ENCODE results near the gene TMEM86A. TPM values are rescaled to one million over a fixed set of nuclear protein-coding genes. Genes with fewer than 3 reads are reported as not detected.

Gene TMEM86A
- total and polyA plus RNA-seq, 4 donors, result 4.9 to 6.6 (median 6.0) TPM

- DNase-seq (ENCODE audit: low read depth in 4 of 6, low spot score in 6 of 6), result no peak
- Histone ChIP-seq H3K27me3 (ENCODE audit: control insufficient read depth, insufficient read depth, low read length) (no peaks in the 10 kb centered on the region), H3K36me3 (ENCODE audit: control insufficient read depth, insufficient read depth, low read length) (peaks cover 25% of the 10 kb centered on the region), H3K4me3 (ENCODE audit: low read depth, low read length) (no peak overlapping the region), H3K9me3 (ENCODE audit: control insufficient read depth, insufficient read depth, low read length) (no peaks in the 10 kb centered on the region), H3K4me1 (ENCODE audit: control insufficient read depth, insufficient read depth, low read length) (peaks cover 5% of the 10 kb centered on the region), H3K27ac (ENCODE audit: low read depth, low read length) (no peak overlapping the region)
- WGBS (ENCODE audit: insufficient coverage), result 69% methylated on average over 2 of the region's 2 CpGs
These were observed 32.9 kb downstream of the TMEM86A start for GRCh38 chr11:18731441-18731840.

DNA sequence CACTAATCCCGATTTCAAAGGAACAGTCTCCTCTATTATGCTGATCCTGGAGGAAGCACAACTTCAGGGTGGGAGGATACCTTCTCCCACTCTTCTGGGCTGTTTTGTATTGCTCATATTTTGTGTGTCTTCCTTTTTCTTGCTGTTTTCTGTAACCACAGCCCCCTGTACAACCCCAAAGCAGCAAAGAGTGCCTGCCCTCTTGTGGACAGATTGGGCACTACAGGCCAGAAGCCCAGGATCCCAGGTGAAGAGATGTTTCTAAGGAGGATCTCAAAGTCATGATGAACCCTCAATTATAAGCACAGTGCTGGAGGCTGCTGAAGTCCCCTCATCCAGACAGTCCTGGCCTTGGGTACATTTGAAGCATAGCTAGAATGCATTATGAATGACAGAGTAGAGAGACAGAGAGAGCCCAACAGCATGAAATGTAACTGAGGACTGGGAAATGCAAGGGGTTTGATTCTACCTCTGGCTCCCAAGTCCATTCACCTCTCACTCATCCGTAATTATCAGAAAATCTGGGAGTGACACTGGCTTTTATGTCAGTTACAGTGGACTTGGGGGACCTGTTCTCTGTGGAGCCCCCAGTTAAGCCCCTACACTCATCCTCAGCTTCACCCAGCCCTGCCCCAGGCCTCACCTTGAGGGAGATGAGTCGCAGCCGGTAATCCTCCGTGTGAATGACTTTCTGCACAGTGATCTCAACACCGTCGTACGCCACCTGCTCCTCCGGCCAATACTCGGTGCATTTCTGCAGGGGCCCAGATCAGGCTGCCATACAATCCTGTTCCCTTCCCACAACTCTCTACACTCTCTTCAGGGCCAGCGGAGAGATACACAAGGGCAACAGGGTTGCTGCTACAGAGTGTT lies 33.6 kb downstream of the TMEM86A start:
- no peaks in the 10 kb centered on the region for H3K9me3 ChIP-seq (ENCODE audit: control insufficient read depth, insufficient read depth, low read length)
- H3K4me1 ChIP-seq (ENCODE audit: control insufficient read depth, insufficient read depth, low read length), result peaks cover 5% of the 10 kb centered on the region
- peak in 4 of 6 donors; percentile 51 to 91 (median 76) for DNase-seq (ENCODE audit: low read depth in 4 of 6, low spot score in 6 of 6)
- H3K27ac ChIP-seq (ENCODE audit: low read depth, low read length), result no peak overlapping the region
- H3K4me3 ChIP-seq (ENCODE audit: low read depth, low read length), result no peak overlapping the region
- no peaks in the 10 kb centered on the region for H3K27me3 ChIP-seq (ENCODE audit: control insufficient read depth, insufficient read depth, low read length)
- 91% methylated on average over 9 of the region's 11 CpGs for WGBS (ENCODE audit: insufficient coverage)
- H3K36me3 ChIP-seq (ENCODE audit: control insufficient read depth, insufficient read depth, low read length), result peaks cover 29% of the 10 kb centered on the region

DNA sequence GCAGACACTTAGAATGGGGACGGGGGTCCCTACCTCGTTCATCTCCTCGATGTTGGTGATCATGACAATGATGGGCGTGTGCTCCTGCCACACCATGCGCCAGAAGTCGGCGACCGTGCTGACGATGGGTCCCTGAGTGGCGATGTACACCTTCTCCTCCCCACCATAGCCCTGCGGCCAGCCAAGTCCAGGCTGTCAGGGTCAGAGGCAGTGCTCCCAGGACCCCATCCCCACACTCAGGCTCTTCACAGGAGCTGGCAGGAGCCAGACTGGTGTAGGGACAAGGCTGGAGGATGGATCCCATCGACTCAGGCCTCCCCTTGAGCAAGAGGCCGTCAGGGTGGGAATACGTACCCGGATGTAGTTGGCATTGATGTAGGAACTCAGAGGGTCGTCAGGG lies 34.6 kb downstream of the TMEM86A start:
- no peak overlapping the region for H3K4me3 ChIP-seq (ENCODE audit: low read depth, low read length)
- WGBS (ENCODE audit: insufficient coverage), result 91% methylated on average over 14 of the region's 16 CpGs

GRCh38 chr11:18736590-18737148 lies 38.1 kb downstream of the TMEM86A start:
- no peaks in the 10 kb centered on the region for H3K4me1 ChIP-seq (ENCODE audit: control insufficient read depth, insufficient read depth, low read length)
- DNase-seq (ENCODE audit: low read depth in 4 of 6, low spot score in 6 of 6), result no peak
- WGBS (ENCODE audit: insufficient coverage), result 70% methylated on average over 5 of the region's 10 CpGs
- no peak overlapping the region for H3K4me3 ChIP-seq (ENCODE audit: low read depth, low read length)
- no peaks in the 10 kb centered on the region for H3K27me3 ChIP-seq (ENCODE audit: control insufficient read depth, insufficient read depth, low read length)
- peaks cover 34% of the 10 kb centered on the region for H3K36me3 ChIP-seq (ENCODE audit: control insufficient read depth, insufficient read depth, low read length)
- H3K27ac ChIP-seq (ENCODE audit: low read depth, low read length), result no peak overlapping the region
- no peaks in the 10 kb centered on the region for H3K9me3 ChIP-seq (ENCODE audit: control insufficient read depth, insufficient read depth, low read length)

More for the DNA sequence above, 34.6 kb downstream of the TMEM86A start:
- Histone ChIP-seq H3K27ac (ENCODE audit: low read depth, low read length) (no peak overlapping the region), H3K9me3 (ENCODE audit: control insufficient read depth, insufficient read depth, low read length) (no peaks in the 10 kb centered on the region), H3K27me3 (ENCODE audit: control insufficient read depth, insufficient read depth, low read length) (no peaks in the 10 kb centered on the region), H3K36me3 (ENCODE audit: control insufficient read depth, insufficient read depth, low read length) (peaks cover 34% of the 10 kb centered on the region), H3K4me1 (ENCODE audit: control insufficient read depth, insufficient read depth, low read length) (no peaks in the 10 kb centered on the region)
- DNase-seq (ENCODE audit: low read depth in 4 of 6, low spot score in 6 of 6), result no peak

DNA sequence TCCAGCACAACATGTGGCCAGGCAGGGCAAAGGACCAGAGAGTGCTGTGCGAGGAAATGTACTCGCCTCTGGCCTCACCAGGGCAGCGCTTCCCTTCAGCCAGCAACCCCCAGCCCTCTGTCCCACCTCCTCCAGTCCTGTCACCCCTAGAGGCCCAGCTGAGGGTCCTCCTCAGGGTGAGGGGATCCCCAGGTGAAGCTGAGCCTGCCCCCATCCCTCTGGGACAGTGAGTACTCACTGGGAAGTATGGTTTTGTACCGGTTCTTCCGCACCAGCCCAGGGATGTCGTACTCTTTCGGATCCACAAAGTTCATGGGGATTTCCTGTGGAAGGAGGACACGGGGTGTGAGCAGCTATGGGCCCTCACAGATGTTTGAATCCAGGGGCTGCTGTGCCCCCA lies 39.1 kb downstream of the TMEM86A start:
- H3K27ac ChIP-seq (ENCODE audit: low read depth, low read length), result no peak overlapping the region
- no peaks in the 10 kb centered on the region for H3K4me1 ChIP-seq (ENCODE audit: control insufficient read depth, insufficient read depth, low read length)
- H3K27me3 ChIP-seq (ENCODE audit: control insufficient read depth, insufficient read depth, low read length), result no peaks in the 10 kb centered on the region
- no peak overlapping the region for H3K4me3 ChIP-seq (ENCODE audit: low read depth, low read length)
- H3K36me3 ChIP-seq (ENCODE audit: control insufficient read depth, insufficient read depth, low read length), result peaks cover 40% of the 10 kb centered on the region
- H3K9me3 ChIP-seq (ENCODE audit: control insufficient read depth, insufficient read depth, low read length), result no peaks in the 10 kb centered on the region
- no peak for DNase-seq (ENCODE audit: low read depth in 4 of 6, low spot score in 6 of 6)
- 83% methylated on average over 8 of the region's 8 CpGs for WGBS (ENCODE audit: insufficient coverage)

GRCh38 chr11:18739685-18740084 lies 41.1 kb downstream of the TMEM86A start:
- H3K9me3 ChIP-seq (ENCODE audit: control insufficient read depth, insufficient read depth, low read length), result no peaks in the 10 kb centered on the region

GRCh38 chr11:18741783-18742182 lies 43.2 kb downstream of the TMEM86A start:
- Histone ChIP-seq H3K27me3 (ENCODE audit: control insufficient read depth, insufficient read depth, low read length) (no peaks in the 10 kb centered on the region), H3K36me3 (ENCODE audit: control insufficient read depth, insufficient read depth, low read length) (peaks cover 42% of the 10 kb centered on the region), H3K4me1 (ENCODE audit: control insufficient read depth, insufficient read depth, low read length) (no peaks in the 10 kb centered on the region), H3K27ac (ENCODE audit: low read depth, low read length) (no peak overlapping the region), H3K9me3 (ENCODE audit: control insufficient read depth, insufficient read depth, low read length) (no peaks in the 10 kb centered on the region), H3K4me3 (ENCODE audit: low read depth, low read length) (no peak overlapping the region)
- DNase-seq (ENCODE audit: low read depth in 4 of 6, low spot score in 6 of 6), result no peak
- 100% methylated on average over 1 of the region's 3 CpGs for WGBS (ENCODE audit: insufficient coverage)

More at GRCh38 chr11:18739685-18740084, 41.1 kb downstream of the TMEM86A start:
- H3K4me1 ChIP-seq (ENCODE audit: control insufficient read depth, insufficient read depth, low read length), result no peaks in the 10 kb centered on the region
- DNase-seq (ENCODE audit: low read depth in 4 of 6, low spot score in 6 of 6), result no peak
- H3K4me3 ChIP-seq (ENCODE audit: low read depth, low read length), result no peak overlapping the region
- H3K36me3 ChIP-seq (ENCODE audit: control insufficient read depth, insufficient read depth, low read length), result peaks cover 49% of the 10 kb centered on the region
- no peak overlapping the region for H3K27ac ChIP-seq (ENCODE audit: low read depth, low read length)
- no peaks in the 10 kb centered on the region for H3K27me3 ChIP-seq (ENCODE audit: control insufficient read depth, insufficient read depth, low read length)
- WGBS (ENCODE audit: insufficient coverage), result no CpG with 5 or more reads among the region's 4 CpGs

GRCh38 chr11:18743365-18743764 lies 44.8 kb downstream of the TMEM86A start:
- no peak overlapping the region for H3K27ac ChIP-seq (ENCODE audit: low read depth, low read length)
- peaks cover 35% of the 10 kb centered on the region for H3K36me3 ChIP-seq (ENCODE audit: control insufficient read depth, insufficient read depth, low read length)
- no peak overlapping the region for H3K4me3 ChIP-seq (ENCODE audit: low read depth, low read length)
- DNase-seq (ENCODE audit: low read depth in 4 of 6, low spot score in 6 of 6), result no peak
- H3K4me1 ChIP-seq (ENCODE audit: control insufficient read depth, insufficient read depth, low read length), result no peaks in the 10 kb centered on the region
- no peaks in the 10 kb centered on the region for H3K27me3 ChIP-seq (ENCODE audit: control insufficient read depth, insufficient read depth, low read length)
- 85% methylated on average over 8 of the region's 10 CpGs for whole genome bisulfite sequencing (ENCODE audit: insufficient coverage)
- H3K9me3 ChIP-seq (ENCODE audit: control insufficient read depth, insufficient read depth, low read length), result no peaks in the 10 kb centered on the region

DNA sequence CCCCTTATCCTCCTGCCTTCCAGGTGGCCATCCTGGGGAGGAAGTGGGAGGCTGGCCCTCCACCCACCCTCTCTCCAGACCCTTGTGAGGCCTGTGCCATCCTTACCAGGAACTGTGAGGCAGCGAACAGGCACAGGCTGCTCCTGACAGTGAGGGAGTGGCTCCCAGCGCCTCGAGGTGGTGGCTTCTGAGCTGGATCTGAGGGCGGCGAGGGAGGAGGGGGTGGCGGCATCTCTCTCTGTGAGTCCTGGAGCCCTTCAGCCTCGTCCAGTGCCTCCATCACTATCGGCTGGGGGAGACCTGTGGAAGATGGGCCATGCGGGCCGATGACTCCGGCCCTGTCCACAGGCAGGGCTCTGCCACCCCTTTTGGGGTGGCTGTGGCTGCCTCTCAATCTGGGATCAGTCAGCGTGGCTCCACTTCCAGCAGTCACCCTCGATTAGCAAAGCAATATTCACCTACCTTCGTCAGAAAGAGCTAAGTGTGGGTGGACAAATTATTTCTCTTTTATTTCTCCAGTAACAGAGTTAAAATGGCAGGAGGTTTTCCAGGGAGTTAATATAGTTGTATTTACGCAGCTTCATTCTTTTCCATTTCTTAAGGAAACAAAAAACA lies 45.4 kb downstream of the TMEM86A start:
- DNase-seq (ENCODE audit: low read depth in 4 of 6, low spot score in 6 of 6), result no peak
- 82% methylated on average over 6 of the region's 15 CpGs for whole genome bisulfite sequencing (ENCODE audit: insufficient coverage)
- no peaks in the 10 kb centered on the region for H3K9me3 ChIP-seq (ENCODE audit: control insufficient read depth, insufficient read depth, low read length)
- H3K4me3 ChIP-seq (ENCODE audit: low read depth, low read length), result no peak overlapping the region
- H3K27ac ChIP-seq (ENCODE audit: low read depth, low read length), result no peak overlapping the region
- H3K36me3 ChIP-seq (ENCODE audit: control insufficient read depth, insufficient read depth, low read length), result peaks cover 35% of the 10 kb centered on the region
- no peaks in the 10 kb centered on the region for H3K27me3 ChIP-seq (ENCODE audit: control insufficient read depth, insufficient read depth, low read length)
- no peaks in the 10 kb centered on the region for H3K4me1 ChIP-seq (ENCODE audit: control insufficient read depth, insufficient read depth, low read length)
